ENCODE measurements around the gene FIBIN. TPM values are rescaled to one million over a fixed set of nuclear protein-coding genes. Genes with fewer than 3 reads are reported as not detected.

FIBIN gene
- total RNA-seq, 3 donors from 2014 or later: 0.84 to 21.3 (median 2.8) TPM

GRCh38 chr11:27041141-27041899 is 47.4 kb downstream of the FIBIN start:
- TF ChIP-seq CTCF (IDR thresholded peaks at IDR 0.05): no peak
- no peak for ATAC-seq
- no peak for DNase-seq
- intact Hi-C loops (cut with DNase I, micrococcal nuclease): no loop called here
- Histone ChIP-seq H3K4me3 (no peak overlapping the region), H3K4me1 (ENCODE audit: low read depth) (no peaks in the 10 kb centered on the region), H3K36me3 (ENCODE audit: low read depth) (no peaks in the 10 kb centered on the region), H3K9me3 (peaks cover 4% of the 10 kb centered on the region)

Other genes with a start within 250 kb of the FIBIN start
- gene BBOX1, start 46.7 kb downstream of the FIBIN start, total RNA-seq: not detected